ENCODE results near the gene ATG4C. TPM values are rescaled to one million over a fixed set of nuclear protein-coding genes. Genes with fewer than 3 reads are reported as not detected.
"Not testable (repeated sequence)": the region's sequence is repeated elsewhere in the genome, so short reads cannot be mapped to it uniquely, and the experiment has no call there.

ATG4C gene
- total RNA-seq, 4 donors from 2014 or later = 2.5 to 5.8 (median 4.5) TPM

- ATAC-seq (no peak), DNase-seq (no peak)
- Histone ChIP-seq H3K27me3 (no peaks in the 10 kb centered on the region), H3K9me3 (no peaks in the 10 kb centered on the region), H3K27ac (no peak overlapping the region), H3K36me3 (peaks cover 0 to 6% of the 10 kb centered on the region in 2 donors), H3K4me3 (no peak overlapping the region), H3K4me1 (no peaks in the 10 kb centered on the region)
- intact Hi-C loops (cut with DNase I; ENCODE audit: low total_unique reads) = no loop called here
- no peak for TF ChIP-seq POLR2A (IDR thresholded peaks at IDR 0.05)
- TF ChIP-seq CTCF (IDR thresholded peaks at IDR 0.05 in 4 of 5, conservative IDR thresholded peaks at IDR 0.05 in 1 of 5) = no peak
- in situ Hi-C loops (cut with MboI; ENCODE audit: low sequenced_read_pairs in 4 of 4) = no loop called here
Measured at GRCh38 chr1:62810420-62811274, 26.7 kb downstream of the ATG4C start.

- intact Hi-C loops (cut with DNase I; ENCODE audit: low total_unique reads) = no loop called here
- no peak overlapping the region for H3K4me3 ChIP-seq
- no peaks in the 10 kb centered on the region for H3K9me3 ChIP-seq
- no peaks in the 10 kb centered on the region for H3K27me3 ChIP-seq
- no peak for TF ChIP-seq POLR2A (IDR thresholded peaks at IDR 0.05)
- no peak for TF ChIP-seq CTCF (IDR thresholded peaks at IDR 0.05 in 4 of 5, conservative IDR thresholded peaks at IDR 0.05 in 1 of 5)
- H3K4me1 ChIP-seq = no peaks in the 10 kb centered on the region
- in situ Hi-C loops (cut with MboI; ENCODE audit: low sequenced_read_pairs in 4 of 4) = no loop called here
- H3K27ac ChIP-seq = no peak overlapping the region
- DNase-seq = no peak
- ATAC-seq = no peak
- H3K36me3 ChIP-seq = no peaks in the 10 kb centered on the region
Measured at GRCh38 chr1:62823556-62823955, 39.6 kb downstream of the ATG4C start.

GRCh38 chr1:62826901-62827300 is 43.0 kb downstream of the ATG4C start:
- Histone ChIP-seq H3K9me3 (no peaks in the 10 kb centered on the region), H3K4me3 (no peak overlapping the region), H3K4me1 (no peaks in the 10 kb centered on the region), H3K36me3 (no peaks in the 10 kb centered on the region), H3K27me3 (no peaks in the 10 kb centered on the region), H3K27ac (no peak overlapping the region)
- ATAC-seq (no peak), DNase-seq (no peak)
- intact Hi-C loops (cut with DNase I; ENCODE audit: low total_unique reads) (no loop called here), in situ Hi-C loops (cut with MboI; ENCODE audit: low sequenced_read_pairs in 4 of 4) (loop anchor here in 2 of 4 donors (25.0 kb wide), 2 partner anchors 610 to 710 kb away; no protein-coding TSS in a partner anchor)
- TF ChIP-seq CTCF (IDR thresholded peaks at IDR 0.05 in 4 of 5, conservative IDR thresholded peaks at IDR 0.05 in 1 of 5) = no peak

GRCh38 chr1:62827786-62828185 is 43.9 kb downstream of the ATG4C start:
- H3K27me3 ChIP-seq; H3K27ac ChIP-seq; DNase-seq; ATAC-seq; H3K36me3 ChIP-seq; intact Hi-C loops (cut with DNase I; ENCODE audit: low total_unique reads); H3K4me1 ChIP-seq; H3K9me3 ChIP-seq; H3K4me3 ChIP-seq: not testable (repeated sequence)
- in situ Hi-C loops (cut with MboI; ENCODE audit: low sequenced_read_pairs in 4 of 4) = loop anchor here in 2 of 4 donors (25.0 kb wide), 2 partner anchors 610 to 710 kb away; no protein-coding TSS in a partner anchor

GRCh38 chr1:62832276-62832675 is 48.3 kb downstream of the ATG4C start:
- H3K36me3 ChIP-seq = no peaks in the 10 kb centered on the region
- intact Hi-C loops (cut with DNase I; ENCODE audit: low total_unique reads) (no loop called here), in situ Hi-C loops (cut with MboI; ENCODE audit: low sequenced_read_pairs in 4 of 4) (loop anchor here in 2 of 4 donors (25.0 kb wide), 2 partner anchors 605 to 705 kb away; no protein-coding TSS in a partner anchor)
- DNase-seq (no peak), ATAC-seq (no peak)
- no peak for TF ChIP-seq CTCF (IDR thresholded peaks at IDR 0.05 in 4 of 5, conservative IDR thresholded peaks at IDR 0.05 in 1 of 5)
- TF ChIP-seq POLR2A (IDR thresholded peaks at IDR 0.05) = no peak
- no peaks in the 10 kb centered on the region for H3K4me1 ChIP-seq
- H3K9me3 ChIP-seq = no peaks in the 10 kb centered on the region
- H3K27me3 ChIP-seq = no peaks in the 10 kb centered on the region
- H3K4me3 ChIP-seq = no peak overlapping the region
- no peak overlapping the region for H3K27ac ChIP-seq

All from gastrocnemius medialis (tissue), 4 donors.